Thyroid gland (tissue), 4 donors: ENCODE results near the gene SLC25A11. TPM values are rescaled to one million over a fixed set of nuclear protein-coding genes. Genes with fewer than 3 reads are reported as not detected.
"Not testable (repeated sequence)": the region's sequence is repeated elsewhere in the genome, so short reads cannot be mapped to it uniquely, and the experiment has no call there.

Experiments used
- DNase-seq, 2 donors: peaks; one replicate each; pipeline ENCODE4 v3.0.0-alpha.2; 2019
- H3K27ac ChIP-seq, 3 donors: fragments of 200-600 bp; sonication (generic); 1 replicate in 2 of 3; 2 replicates in 1 of 3; pipeline ENCODE4 v1.5.1; 2016 to 2019; ENCODE audit warnings: mild to moderate bottlenecking in 1 of 3, moderate library complexity in 1 of 3
- H3K27me3 ChIP-seq: fragments of 200-600 bp; sonication (generic); one replicate; pipeline ENCODE4 v1.5.1; 2019
- H3K36me3 ChIP-seq, 2 donors: fragments of 200-600 bp; sonication (generic); one replicate each; pipeline ENCODE4 v1.5.1; 2016 to 2019
- H3K4me1 ChIP-seq, 2 donors: fragments of 200-600 bp; sonication (generic); one replicate each; pipeline ENCODE4 v1.5.1; 2017 to 2019
- H3K4me3 ChIP-seq, 3 donors: fragments of 200-600 bp; sonication (generic); replicated peaks in 1 of 3; 1 replicate in 2 of 3; 2 replicates in 1 of 3; pipeline ENCODE4 v1.5.1; 2016; ENCODE audit warnings: mild to moderate bottlenecking in 1 of 3
- H3K9me3 ChIP-seq: fragments of 200-600 bp; sonication (generic); one replicate; pipeline ENCODE4 v1.5.1; 2017
- CTCF ChIP-seq, 6 experiments: fragments of 200-600 bp in 3 of 6; fragments of 450-650 bp in 3 of 6; sonication (generic) in 3 of 6; IDR thresholded peaks; one replicate each; pipeline ENCODE4 v1.5.1; 2016 to 2019; ENCODE audit warnings: antibody characterized with exemption in 6 of 6, mild to moderate bottlenecking in 2 of 6, inconsistent platforms in 1 of 6, moderate library complexity in 1 of 6
- POLR2A ChIP-seq, 2 donors: fragments of 450-650 bp; IDR thresholded peaks; one replicate each; pipeline ENCODE4 v1.6.1; 2017; ENCODE audit warnings: antibody characterized with exemption in 2 of 2, mild to moderate bottlenecking in 2 of 2, moderate library complexity in 1 of 2
- WGBS, 2 donors: methylation state at CpG; one replicate each; pipeline ENCODE4 v1.1.5; 2017; 5-methylcytosine and 5-hydroxymethylcytosine counted together
- intact Hi-C: fragments of 100-400 bp; cut with DNase I; formaldehyde crosslinking; loops from one replicate; pipeline ENCODE4 v1.15.1; 2023
- total RNA-seq, 4 donors: library from RNA; depleted of rRNA; stranded (reverse); fragments of >200 nt; gene quantifications; one replicate each; pipeline ENCODE4 v1.2.3, GENCODE V29; 2016

Gene SLC25A11
- total RNA-seq, 4 donors from 2014 or later = 29.3 to 62.4 (median 48.4) TPM

GRCh38 chr17:4934173-4934979 is 5.5 kb downstream of the SLC25A11 start:
- DNase-seq = peak; percentile 19 to 40
- TF ChIP-seq CTCF (IDR thresholded peaks at IDR 0.05) (no peak), POLR2A (IDR thresholded peaks at IDR 0.05) (no peak)
- intact Hi-C loops = no loop called here
- H3K9me3 ChIP-seq = no peaks in the 10 kb centered on the region
- H3K27me3 ChIP-seq = no peaks in the 10 kb centered on the region
- WGBS, 2 donors = 29 to 35% methylated on average over 13 to 14 of the region's 14 CpGs
- peaks cover 10 to 21% of the 10 kb centered on the region in 2 donors for H3K4me1 ChIP-seq
- peaks cover 9 to 15% of the 10 kb centered on the region in 2 donors for H3K36me3 ChIP-seq
- H3K27ac ChIP-seq = no peak overlapping the region
- no peak overlapping the region for H3K4me3 ChIP-seq

- Histone ChIP-seq H3K4me1 (peaks cover 3 to 14% of the 10 kb centered on the region in 2 donors), H3K9me3 (no peaks in the 10 kb centered on the region), H3K27me3 (no peaks in the 10 kb centered on the region), H3K27ac (no peak overlapping the region), H3K4me3 (no peak overlapping the region), H3K36me3 (peaks cover 9 to 15% of the 10 kb centered on the region in 2 donors)
- DNase-seq = no peak
- 79 to 91% methylated on average over 7 to 16 of the region's 16 CpGs for WGBS, 2 donors
- intact Hi-C loops = no loop called here
- TF ChIP-seq CTCF (IDR thresholded peaks at IDR 0.05) (no peak), POLR2A (IDR thresholded peaks at IDR 0.05) (no peak)
These were observed 6.2 kb downstream of the SLC25A11 start for GRCh38 chr17:4933646-4934045.

GRCh38 chr17:4932756-4933155 is 7.1 kb downstream of the SLC25A11 start:
- H3K36me3 ChIP-seq = peaks cover 5 to 10% of the 10 kb centered on the region in 2 donors
- H3K4me1 ChIP-seq = peaks cover 0 to 6% of the 10 kb centered on the region in 2 donors
- no peak for DNase-seq
- no peak overlapping the region for H3K27ac ChIP-seq
- no peaks in the 10 kb centered on the region for H3K27me3 ChIP-seq
- TF ChIP-seq CTCF (IDR thresholded peaks at IDR 0.05) (no peak), POLR2A (IDR thresholded peaks at IDR 0.05) (no peak)
- intact Hi-C loops = no loop called here
- 87 to 90% methylated on average over 12 of the region's 12 CpGs for WGBS, 2 donors
- no peaks in the 10 kb centered on the region for H3K9me3 ChIP-seq
- H3K4me3 ChIP-seq = no peak overlapping the region

GRCh38 chr17:4931963-4932362 is 7.9 kb downstream of the SLC25A11 start, which contains the start of gene GP1BA:
TSS of gene GP1BA (plus strand) at chr17:4932277. CDS start at chr17:4932605, 328 bp downstream.
- Histone ChIP-seq H3K4me3 (no peak within 1 kb of the TSS), H3K4me1 (peaks cover 0 to 6% of the 10 kb centered on the region in 2 donors), H3K27ac (no peak within 1 kb of the TSS), H3K36me3 (peaks cover 0 to 3% of the 10 kb centered on the region in 2 donors), H3K9me3 (no peaks in the 10 kb centered on the region), H3K27me3 (no peaks in the 10 kb centered on the region)
- no peak for DNase-seq
- WGBS, 2 donors = 80 to 86% methylated on average over 14 of the region's 14 CpGs
- intact Hi-C loops = no loop called here
- TF ChIP-seq POLR2A (IDR thresholded peaks at IDR 0.05) = no peak
- no peak for TF ChIP-seq CTCF (IDR thresholded peaks at IDR 0.05)

GRCh38 chr17:4928881-4929280 is 11.0 kb downstream of the SLC25A11 start:
- WGBS, 2 donors = 97 to 98% methylated on average over 18 of the region's 18 CpGs
- Histone ChIP-seq H3K9me3 (no peaks in the 10 kb centered on the region), H3K27ac (no peak overlapping the region), H3K4me1 (peaks cover 0 to under 1% of the 10 kb centered on the region in 2 donors), H3K4me3 (no peak overlapping the region), H3K36me3 (no peaks in the 10 kb centered on the region), H3K27me3 (no peaks in the 10 kb centered on the region)
- TF ChIP-seq CTCF (IDR thresholded peaks at IDR 0.05) = no peak
- TF ChIP-seq POLR2A (IDR thresholded peaks at IDR 0.05) = no peak
- intact Hi-C loops = no loop called here
- DNase-seq = no peak

GRCh38 chr17:4926577-4927335 is 13.1 kb downstream of the SLC25A11 start:
- H3K27ac ChIP-seq, H3K4me3 ChIP-seq, H3K4me1 ChIP-seq, H3K27me3 ChIP-seq, H3K36me3 ChIP-seq, intact Hi-C loops, DNase-seq, H3K9me3 ChIP-seq: not testable (repeated sequence)
- 88 to 90% methylated on average over 24 of the region's 24 CpGs for WGBS, 2 donors
